GM19099 (cell line): ENCODE data around the gene OSGIN1.

Experiments used
- POLR2A ChIP-seq: IDR thresholded peaks from 3 replicates; pipeline ENCODE4 v1.6.1; 2011; ENCODE audit warnings: low read depth; ENCODE audit not compliant: insufficient read length; ENCODE audit errors: extremely low read depth

OSGIN1 gene

DNA sequence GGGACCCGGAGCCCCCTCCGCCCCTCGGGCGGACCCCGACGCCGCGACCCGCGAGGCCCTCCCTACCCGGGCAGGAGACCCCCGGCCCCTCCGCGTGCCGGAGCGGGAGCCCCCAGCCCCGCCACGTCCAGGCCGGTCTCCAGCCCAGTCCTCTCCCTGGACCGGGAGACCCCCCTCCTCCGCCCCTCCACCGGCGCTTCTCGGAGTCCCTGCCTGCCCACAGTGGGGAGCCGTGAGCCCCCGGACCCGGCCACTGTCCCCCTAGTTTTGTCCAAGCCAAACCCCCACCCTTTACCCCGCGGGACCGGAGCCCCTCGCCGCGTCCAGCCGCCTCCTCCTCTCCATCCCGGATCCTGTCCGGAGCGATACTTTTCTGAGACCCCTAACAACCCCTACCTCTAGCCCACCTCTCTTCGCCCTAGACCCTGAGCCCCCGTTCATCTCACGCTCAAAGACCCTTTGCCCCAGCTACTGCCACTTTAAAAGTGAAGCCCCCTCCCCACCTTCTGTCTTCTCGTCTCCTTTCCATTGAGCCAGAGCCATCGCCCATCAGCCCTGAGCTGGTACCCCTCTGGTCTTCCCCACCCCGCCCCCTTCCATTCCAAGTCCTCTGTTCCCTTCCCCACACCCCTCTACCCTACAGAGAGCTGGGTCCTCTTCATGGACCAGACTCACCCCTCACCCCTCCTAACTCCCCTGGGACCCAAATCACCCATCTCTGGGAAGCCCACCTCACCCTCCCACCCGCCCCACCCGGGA lies 16.0 kb downstream of the OSGIN1 start:
- no peak for TF ChIP-seq POLR2A

DNA sequence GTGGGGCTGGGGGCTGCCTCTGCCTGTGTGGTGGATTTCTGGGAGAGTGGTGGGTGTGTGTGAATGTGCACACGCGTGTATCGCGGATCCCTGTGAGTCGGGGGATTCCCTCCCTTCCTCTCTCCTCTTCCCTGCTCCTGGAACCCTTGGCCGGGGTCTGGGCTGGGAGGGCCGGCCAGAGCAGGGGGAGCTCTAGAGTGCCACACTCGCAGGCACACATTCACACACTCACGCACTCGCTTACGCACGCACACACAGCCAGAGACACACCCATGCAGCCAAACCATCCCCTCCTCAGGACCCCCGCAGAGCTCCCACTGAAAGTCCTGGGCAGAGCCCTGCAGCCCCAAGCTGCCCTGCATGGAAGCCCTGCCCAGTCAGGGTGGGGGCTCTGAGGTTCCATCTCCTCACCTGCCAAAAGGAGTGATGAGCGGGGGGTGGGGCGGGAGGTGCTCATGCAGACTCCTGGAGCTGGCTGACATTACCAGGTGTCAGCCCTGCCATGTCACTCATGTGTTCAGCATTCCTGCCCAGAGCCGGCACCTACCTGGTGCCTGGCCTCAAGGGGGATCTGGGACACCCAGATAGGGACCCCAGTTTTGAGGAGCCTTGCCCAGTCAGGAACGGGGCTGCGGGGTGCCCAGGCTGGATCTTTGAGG lies 16.9 kb downstream of the OSGIN1 start:
- TF ChIP-seq POLR2A: no peak

DNA sequence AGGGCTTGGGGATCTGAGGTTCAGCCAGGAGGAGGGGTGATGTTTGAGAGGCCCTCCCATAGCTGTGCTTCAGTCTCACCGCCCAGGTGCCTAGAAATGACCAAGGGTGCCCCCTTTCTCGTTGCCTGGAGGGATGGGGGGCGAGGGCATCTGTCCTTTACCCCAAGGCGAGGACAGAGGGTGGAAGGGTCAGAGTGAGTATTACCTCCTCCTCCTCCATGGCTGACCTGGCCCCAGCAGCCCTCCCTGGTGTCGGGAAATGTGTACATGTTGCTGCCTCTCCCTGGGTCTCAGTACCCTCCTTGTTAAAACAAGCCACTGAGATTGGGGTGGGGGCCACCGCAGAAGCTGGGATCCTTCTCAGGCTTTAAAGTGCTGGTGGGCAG lies 17.4 kb downstream of the OSGIN1 start:
- no peak for TF ChIP-seq POLR2A

DNA sequence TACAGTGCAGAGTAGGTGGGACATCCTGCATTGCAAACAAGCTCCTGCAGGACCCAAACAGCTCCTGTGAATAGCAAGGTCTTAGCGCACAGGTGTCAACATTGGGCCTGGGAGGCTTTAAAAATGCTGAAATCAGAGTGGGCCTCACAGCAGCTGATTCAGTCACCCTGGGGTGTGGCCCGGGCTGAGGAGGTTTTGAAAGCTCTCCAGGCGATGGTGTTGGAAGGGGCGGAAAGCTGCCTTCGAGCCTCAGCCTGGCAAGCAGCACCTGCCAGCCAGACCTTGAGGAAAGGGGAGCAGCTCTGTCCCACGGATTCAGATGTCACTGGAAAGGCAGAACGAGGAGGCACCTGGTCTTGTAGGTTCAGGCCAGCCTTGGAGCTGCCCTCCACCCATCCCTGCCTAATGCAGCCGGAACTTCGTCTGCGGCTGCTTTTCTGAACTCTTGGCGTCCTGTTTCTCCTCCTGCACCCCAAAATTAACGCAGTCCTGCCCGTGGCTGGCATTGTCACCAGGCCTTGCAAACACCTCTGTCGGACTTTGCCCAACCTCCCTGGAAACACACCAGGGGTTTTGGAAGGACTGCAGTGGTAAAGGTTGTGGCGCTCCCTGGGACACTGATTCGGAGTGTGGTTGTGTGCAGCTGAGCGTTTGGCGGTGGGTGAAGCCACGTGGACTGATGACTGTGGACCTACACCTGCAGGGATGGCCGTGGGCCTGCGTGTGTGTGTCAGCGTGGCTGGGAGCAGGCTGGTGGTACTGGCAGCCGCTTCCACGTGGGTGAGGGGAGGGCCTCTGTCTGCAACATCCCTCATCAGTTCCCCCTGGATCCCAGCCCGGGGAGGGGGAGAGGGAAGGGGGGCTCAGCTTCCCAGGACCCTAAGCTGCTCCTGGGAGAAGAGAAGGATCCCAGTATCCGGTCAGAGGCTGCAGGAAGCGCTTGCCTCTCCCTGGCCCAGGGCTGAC lies 18.4 kb downstream of the OSGIN1 start:
- TF ChIP-seq POLR2A: no peak

DNA sequence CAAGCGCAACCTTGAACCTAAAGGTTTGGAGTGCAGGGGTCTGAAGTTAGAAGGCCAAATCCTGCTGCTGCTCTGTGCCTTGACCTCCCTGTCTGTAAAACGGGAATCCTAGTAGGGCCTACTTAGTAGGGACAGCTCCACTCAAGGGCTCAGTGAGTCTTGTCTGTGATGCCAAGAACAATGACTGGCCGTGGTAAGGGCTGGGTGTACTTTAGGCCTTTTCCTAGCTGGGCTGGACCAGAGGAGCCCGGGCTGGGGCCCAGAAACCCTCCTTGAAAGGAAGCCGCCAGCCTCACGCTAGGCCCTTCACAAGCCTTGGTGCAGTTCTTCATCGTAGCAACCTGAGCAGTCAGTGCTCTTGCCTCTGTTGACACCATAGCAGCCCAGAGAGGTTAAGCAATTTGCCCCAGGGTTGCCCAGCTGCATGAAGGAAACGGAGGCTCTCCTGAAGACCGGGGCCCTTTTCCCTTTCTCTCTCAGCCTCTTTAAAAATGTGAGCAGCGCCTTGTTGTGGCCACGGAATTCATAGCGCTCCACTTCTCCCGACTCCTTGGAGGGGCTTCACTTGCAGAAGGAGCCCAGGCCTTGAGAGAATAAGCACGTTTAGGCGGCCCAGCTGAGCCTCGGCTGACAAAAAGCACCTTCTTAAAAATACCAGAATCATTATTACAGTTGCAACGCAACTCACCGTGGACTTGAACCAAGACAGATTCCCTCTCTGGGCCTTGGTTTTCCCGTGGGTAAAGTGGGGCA lies 19.4 kb downstream of the OSGIN1 start:
- TF ChIP-seq POLR2A: no peak

DNA sequence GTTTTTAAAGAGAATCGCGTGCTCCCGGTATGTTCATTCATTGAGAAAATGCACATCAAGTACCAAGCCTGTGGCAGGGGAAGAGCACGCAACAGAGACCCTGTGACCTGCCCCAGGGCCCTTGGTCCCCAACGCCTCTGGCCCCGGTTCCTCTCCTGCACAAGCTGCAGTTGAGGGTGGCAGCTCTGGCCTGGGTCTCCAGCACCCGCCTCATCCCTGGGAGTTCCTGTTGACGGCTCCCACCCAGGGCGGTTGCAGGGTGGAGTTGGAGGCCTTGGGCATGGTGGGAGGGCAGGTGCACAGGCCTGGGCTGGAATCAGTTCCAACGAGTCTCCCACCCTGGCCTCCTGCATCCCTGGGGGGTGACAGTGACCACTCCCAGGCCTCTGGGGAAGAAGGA lies 20.0 kb downstream of the OSGIN1 start:
- no peak for TF ChIP-seq POLR2A

DNA sequence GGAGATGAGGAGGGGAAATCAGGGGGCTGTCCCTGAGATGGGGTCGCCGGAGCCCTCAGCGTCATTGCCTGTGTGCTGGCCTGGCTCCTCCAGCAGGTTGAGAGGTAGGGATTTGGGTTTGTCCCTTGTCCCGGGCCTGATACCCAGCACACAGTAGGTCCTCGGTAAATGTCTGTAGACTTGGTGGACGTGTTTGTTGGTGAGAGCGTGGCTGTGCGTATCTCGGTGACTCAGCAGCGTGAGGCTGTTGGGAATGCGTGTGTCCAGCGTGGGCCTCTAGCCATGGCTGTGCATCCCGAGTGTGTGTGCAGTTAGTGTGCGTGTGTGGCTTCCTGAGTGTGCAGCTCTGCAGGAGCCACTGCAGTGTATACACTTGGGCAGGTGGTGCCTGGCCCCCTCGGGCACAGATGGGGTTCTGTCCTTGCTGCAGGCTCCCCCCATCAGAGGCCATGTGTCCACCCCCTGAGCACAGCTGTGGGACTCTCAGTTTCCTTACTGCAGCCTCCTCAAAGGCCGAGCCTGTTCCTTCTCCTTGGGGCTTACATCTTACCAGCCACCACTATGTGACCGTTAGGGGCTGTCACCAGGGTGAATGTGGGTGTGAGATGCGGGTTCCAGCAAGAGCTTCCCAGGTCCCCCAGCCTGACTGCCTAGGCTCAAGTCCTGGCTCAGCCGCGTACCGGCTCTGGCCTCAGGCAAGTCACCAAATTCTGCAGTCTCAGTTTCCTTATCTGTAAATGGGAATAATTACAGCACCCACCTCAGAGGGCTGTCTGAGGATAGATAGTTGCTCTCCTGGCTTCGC lies 20.7 kb downstream of the OSGIN1 start:
- TF ChIP-seq POLR2A: no peak

DNA sequence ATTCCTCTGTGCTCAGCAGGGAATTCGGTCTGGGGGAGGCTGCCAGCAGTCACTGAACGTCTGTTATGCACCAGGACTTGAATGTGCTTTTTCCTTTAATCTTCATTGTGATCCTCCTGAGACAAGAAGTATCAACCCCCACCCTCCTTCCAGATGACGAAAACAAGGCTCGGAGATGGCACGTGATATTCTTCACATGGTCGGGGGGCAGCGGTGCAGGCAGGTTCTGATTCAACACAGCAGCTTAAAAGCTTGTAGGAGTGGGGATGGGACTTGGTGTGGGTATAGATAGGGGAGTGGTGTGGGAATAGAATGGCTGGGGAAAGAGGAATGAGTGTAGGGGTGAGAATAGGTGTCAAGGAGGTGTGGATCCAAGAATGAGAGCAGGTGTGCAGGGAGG lies 21.4 kb downstream of the OSGIN1 start:
- no peak for TF ChIP-seq POLR2A

DNA sequence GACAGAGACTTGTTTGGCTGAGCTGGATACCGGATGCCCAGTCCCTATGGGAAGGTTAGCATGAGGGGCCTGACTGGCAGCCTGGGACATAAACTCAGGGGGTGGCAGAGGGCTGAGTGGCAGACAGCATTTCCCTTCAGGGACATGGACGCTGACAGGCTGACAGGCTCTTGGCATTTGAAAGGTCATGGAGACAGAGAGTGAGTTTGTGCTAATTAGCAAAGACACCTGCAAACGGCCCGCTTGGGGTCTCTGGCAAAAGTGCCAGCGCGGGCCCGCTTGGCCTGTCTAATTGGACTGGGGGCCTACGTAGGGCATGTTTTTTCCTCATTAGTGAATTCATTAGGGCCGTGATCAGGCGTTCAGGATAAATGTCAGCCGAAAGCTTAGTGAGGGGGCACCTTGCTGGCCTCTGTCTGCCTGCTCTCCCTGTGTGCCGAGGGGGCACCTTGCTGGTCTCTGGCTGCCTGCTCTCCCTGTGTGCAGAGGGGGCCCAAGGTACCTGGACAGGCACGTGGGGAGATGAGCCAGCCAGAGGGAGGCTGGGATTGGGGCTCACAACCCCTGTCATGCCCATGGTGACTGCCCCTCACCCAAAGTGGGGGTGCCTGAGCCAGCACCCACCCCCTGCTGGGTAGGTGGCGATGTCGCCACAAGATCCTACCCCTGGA lies 22.7 kb downstream of the OSGIN1 start:
- no peak for TF ChIP-seq POLR2A

DNA sequence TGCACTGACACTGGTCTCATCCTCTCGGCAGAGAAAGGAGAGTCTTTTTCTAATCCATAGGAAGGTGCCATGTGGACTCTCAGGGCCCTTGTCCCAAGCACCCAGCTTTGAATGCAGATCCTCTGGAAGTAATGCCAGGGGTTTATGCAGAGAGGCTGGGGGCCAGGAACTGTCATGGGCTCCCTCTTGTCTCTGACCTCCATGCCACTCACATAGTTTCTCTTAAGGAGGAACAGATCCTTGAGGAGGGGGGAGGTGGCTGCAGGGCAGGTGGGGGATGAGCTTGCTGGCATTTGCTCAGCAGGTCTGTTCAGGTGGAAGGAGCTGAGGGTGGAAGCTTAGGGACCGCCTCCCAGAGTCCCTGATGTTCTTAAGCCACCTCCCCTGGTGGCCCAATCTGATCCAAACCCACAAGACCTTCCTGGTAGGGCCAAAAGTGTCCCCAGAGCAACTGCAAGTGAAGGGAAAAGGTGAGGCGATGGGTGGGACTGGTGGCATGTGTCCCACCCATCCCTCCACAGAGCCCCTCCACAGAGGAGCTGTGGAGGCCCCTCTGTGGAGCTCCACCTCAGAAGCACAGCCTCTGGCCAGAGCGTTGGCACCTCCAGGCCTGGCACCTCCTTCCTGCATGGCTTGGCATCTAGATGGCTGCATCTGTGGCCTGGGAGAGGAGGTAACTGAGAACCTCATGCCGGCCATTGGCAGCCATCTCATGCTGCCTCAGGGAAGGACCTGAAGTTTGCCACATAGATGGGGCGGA lies 24.2 kb downstream of the OSGIN1 start:
- TF ChIP-seq POLR2A: no peak

DNA sequence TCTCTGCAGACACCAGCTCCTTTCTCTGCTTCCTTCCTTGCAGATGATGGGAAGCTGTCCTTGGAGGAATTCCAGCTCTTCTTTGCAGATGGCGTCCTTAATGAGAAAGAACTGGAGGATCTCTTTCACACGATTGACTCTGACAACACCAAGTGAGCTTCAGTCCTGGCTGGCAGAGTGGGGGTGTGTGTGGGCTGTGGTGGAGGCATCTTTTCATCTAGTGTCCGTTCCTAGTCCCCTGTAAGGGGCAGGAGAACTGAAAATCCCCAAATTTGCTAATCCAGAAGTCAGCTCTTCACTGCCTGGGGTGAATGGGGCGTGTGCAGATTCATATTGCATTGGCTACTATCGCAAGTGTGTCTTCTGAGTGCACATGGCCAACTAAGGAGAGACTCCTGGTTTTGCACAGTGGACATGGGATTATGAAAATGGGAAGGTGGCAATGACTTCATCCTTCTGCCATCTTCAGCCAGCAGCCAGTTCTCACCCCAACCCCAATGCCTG lies 25.4 kb downstream of the OSGIN1 start:
- no peak for TF ChIP-seq POLR2A

DNA sequence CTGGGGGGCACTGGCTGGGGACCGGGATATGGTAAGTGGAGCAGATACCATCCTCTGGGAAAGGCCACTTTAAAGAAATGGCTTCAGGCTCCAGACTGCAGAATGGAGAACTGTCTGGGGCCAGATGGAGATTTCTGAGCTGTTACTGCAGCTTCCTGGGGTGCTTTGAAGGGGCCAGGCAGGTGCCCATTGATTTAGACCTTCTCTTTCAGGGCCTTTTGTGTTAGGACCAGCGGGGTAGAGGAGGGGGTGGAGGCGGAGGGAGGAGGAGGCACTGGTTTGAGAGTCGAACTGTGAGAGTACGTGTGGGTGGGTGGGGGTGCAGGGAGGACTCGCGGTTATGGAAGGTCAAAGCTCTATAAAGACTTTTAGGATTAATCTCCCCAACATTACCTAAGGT lies 26.4 kb downstream of the OSGIN1 start:
- no peak for TF ChIP-seq POLR2A

DNA sequence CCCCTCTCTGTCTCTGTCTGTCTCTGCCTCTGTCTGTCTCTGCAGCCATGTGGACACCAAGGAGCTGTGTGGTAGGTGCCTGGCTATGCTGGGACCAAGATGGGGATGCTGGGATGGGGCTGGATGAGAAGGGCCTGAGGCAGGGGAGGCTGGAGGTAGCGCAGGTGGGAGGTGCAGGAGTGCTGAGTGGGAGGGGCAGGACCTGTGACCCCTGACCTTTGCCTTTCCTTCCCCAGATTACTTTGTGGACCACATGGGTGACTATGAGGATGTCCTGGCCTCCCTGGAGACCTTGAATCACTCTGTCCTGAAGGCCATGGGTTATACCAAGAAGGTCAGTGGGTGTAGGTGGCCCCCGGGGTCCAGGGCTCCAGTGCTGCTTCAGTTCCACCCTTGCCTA lies 27.8 kb downstream of the OSGIN1 start:
- TF ChIP-seq POLR2A: no peak

DNA sequence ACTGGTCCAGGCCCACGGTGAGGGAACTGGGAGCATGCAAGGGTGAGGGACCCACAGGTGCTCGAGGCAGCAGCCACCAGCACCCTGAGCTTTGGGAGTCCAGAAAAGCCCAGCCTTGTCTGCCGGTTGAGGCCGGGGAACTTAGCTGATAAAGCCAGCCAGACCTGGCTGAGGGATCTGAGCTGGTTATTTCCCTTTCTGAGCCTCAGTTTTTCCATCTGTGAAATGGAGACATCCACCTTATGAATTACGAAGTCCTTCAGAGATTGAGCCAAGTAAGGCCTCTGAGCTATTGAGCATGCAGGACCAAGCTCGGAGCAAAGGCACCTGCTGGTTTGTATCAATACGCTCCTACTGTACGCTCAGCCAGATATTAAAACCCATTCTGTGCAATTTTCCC lies 28.8 kb downstream of the OSGIN1 start:
- no peak for TF ChIP-seq POLR2A
